GM20000 (cell line): ENCODE measurements around the gene TMCO4.

Experiments used
- DNase-seq: peaks from one replicate; pipeline ENCODE4 v3.0.0; 2012; ENCODE audit warnings: low spot score
- CTCF ChIP-seq: IDR thresholded peaks from 2 replicates; pipeline ENCODE4 v1.5.1; 2012; ENCODE audit warnings: mild to moderate bottlenecking, control low read depth; ENCODE audit errors: extremely low read depth, missing control alignments

TMCO4 gene

GRCh38 chr1:19662313-19662712, 137.4 kb downstream of the TMCO4 start:
- TF ChIP-seq CTCF = no peak

GRCh38 chr1:19661721-19662228, 137.9 kb downstream of the TMCO4 start:
- peak; percentile 61 for DNase-seq
- no peak for TF ChIP-seq CTCF

More at GRCh38 chr1:19662313-19662712, 137.4 kb downstream of the TMCO4 start:
- no peak for DNase-seq

GRCh38 chr1:19658186-19658585, 141.5 kb downstream of the TMCO4 start:
- DNase-seq = no peak
- TF ChIP-seq CTCF = no peak

GRCh38 chr1:19657511-19657910, 142.2 kb downstream of the TMCO4 start:
- TF ChIP-seq CTCF = no peak
- no peak for DNase-seq

GRCh38 chr1:19656780-19657466, 142.8 kb downstream of the TMCO4 start:
- DNase-seq = no peak
- TF ChIP-seq CTCF = no peak

- DNase-seq = no peak
- TF ChIP-seq CTCF = no peak
Measured at GRCh38 chr1:19656134-19656779, 143.5 kb downstream of the TMCO4 start.

- no peak for DNase-seq
- no peak for TF ChIP-seq CTCF
Measured at GRCh38 chr1:19655718-19656080, 144.0 kb downstream of the TMCO4 start.
